Esophagus muscularis mucosa (tissue), 3 donors: ENCODE measurements around the gene ACSF3.

Source experiments
- CTCF ChIP-seq, 3 experiments: fragments of 200-600 bp in 2 of 3; fragments of 450-650 bp in 1 of 3; sonication (generic) in 2 of 3; IDR thresholded peaks; one replicate each; pipeline ENCODE4 v1.5.1; 2017 to 2019; ENCODE audit warnings: antibody characterized with exemption in 3 of 3, mild to moderate bottlenecking in 2 of 3, moderate library complexity in 1 of 3
- POLR2A ChIP-seq: fragments of 450-650 bp; IDR thresholded peaks from one replicate; pipeline ENCODE4 v1.6.1; 2017; ENCODE audit warnings: antibody characterized with exemption, moderate library complexity, mild to moderate bottlenecking, low read depth

- TF ChIP-seq POLR2A (no peak), CTCF (IDR thresholded peaks at IDR 0.05) (no peak)
Measured at GRCh38 chr16:89170346-89171215, 76.9 kb downstream of the ACSF3 start.
